Large intestine (tissue), 3 donors: ENCODE results near the gene SMYD3. TPM values are rescaled to one million over a fixed set of nuclear protein-coding genes. Genes with fewer than 3 reads are reported as not detected.

Experiments used
- DNase-seq, 2 donors: peaks; one replicate each; pipeline versions ENCODE4 v3.0.0 to v3.0.0-alpha.2; 2013
- H3K27ac ChIP-seq: one replicate; pipeline ENCODE4 v1.5.1; 2013; ENCODE audit warnings: low read length
- H3K27me3 ChIP-seq: 2 replicates; pipeline ENCODE4 v1.6.1; 2013; ENCODE audit warnings: low read length; ENCODE audit not compliant: control insufficient read depth, insufficient read depth
- H3K36me3 ChIP-seq: 2 replicates; pipeline ENCODE4 v1.6.1; 2013; ENCODE audit warnings: low read length; ENCODE audit not compliant: control insufficient read depth, insufficient read depth
- H3K4me1 ChIP-seq: one replicate; pipeline ENCODE4 v1.6.1; 2013; ENCODE audit warnings: low read length; ENCODE audit not compliant: control insufficient read depth, insufficient read depth
- H3K4me3 ChIP-seq: one replicate; pipeline ENCODE4 v1.5.1; 2013; ENCODE audit warnings: low read length
- H3K9me3 ChIP-seq: one replicate; pipeline ENCODE4 v1.6.1; 2013; ENCODE audit warnings: mild to moderate bottlenecking, low read depth, low read length, moderate library complexity; ENCODE audit not compliant: control insufficient read depth
- WGBS: methylation state at CpG from one replicate; pipeline ENCODE4 v1.1.5; 2013; ENCODE audit warnings: low lambda C conversion rate; ENCODE audit not compliant: insufficient coverage; 5-methylcytosine and 5-hydroxymethylcytosine counted together
- polyA plus RNA-seq: library from polyadenylated mRNA; unstranded; fragments of 120-200 nt; gene quantifications from one replicate; pipeline ENCODE4 v1.2.1, GENCODE V29; 2013

SMYD3 gene
- polyA plus RNA-seq, 1 donor, result 12.0 TPM

- 83% methylated on average over 1 of the region's 3 CpGs for WGBS
- DNase-seq, result no peak
Observed at GRCh38 chr1:246445503-246445902, 61.6 kb downstream of the SMYD3 start.

GRCh38 chr1:246444617-246445016, 62.5 kb downstream of the SMYD3 start:
- Histone ChIP-seq H3K4me3 (no peak overlapping the region), H3K36me3 (no peaks in the 10 kb centered on the region), H3K27ac (no peak overlapping the region), H3K27me3 (no peaks in the 10 kb centered on the region), H3K4me1 (no peaks in the 10 kb centered on the region), H3K9me3 (no peaks in the 10 kb centered on the region)
- 100% methylated on average over 1 of the region's 3 CpGs for WGBS
- no peak for DNase-seq

More at GRCh38 chr1:246445503-246445902, 61.6 kb downstream of the SMYD3 start:
- no peaks in the 10 kb centered on the region for H3K9me3 ChIP-seq
- no peaks in the 10 kb centered on the region for H3K4me1 ChIP-seq
- H3K4me3 ChIP-seq, result no peak overlapping the region
- H3K36me3 ChIP-seq, result no peaks in the 10 kb centered on the region
- no peak overlapping the region for H3K27ac ChIP-seq
- no peaks in the 10 kb centered on the region for H3K27me3 ChIP-seq

- H3K27me3 ChIP-seq, result no peaks in the 10 kb centered on the region
- no peaks in the 10 kb centered on the region for H3K36me3 ChIP-seq
- no peaks in the 10 kb centered on the region for H3K4me1 ChIP-seq
- no peak overlapping the region for H3K27ac ChIP-seq
- DNase-seq, result no peak
- no peaks in the 10 kb centered on the region for H3K9me3 ChIP-seq
- no peak overlapping the region for H3K4me3 ChIP-seq
- WGBS, result 79% methylated on average over 2 of the region's 3 CpGs
Observed at GRCh38 chr1:246437961-246438360, 69.1 kb downstream of the SMYD3 start.

GRCh38 chr1:246435421-246436041, 71.5 kb downstream of the SMYD3 start:
- Histone ChIP-seq H3K9me3 (no peaks in the 10 kb centered on the region), H3K27me3 (no peaks in the 10 kb centered on the region), H3K4me3 (no peak overlapping the region), H3K27ac (no peak overlapping the region), H3K36me3 (no peaks in the 10 kb centered on the region), H3K4me1 (no peaks in the 10 kb centered on the region)
- DNase-seq, result no peak
- 56% methylated on average over 2 of the region's 6 CpGs for WGBS

GRCh38 chr1:246434335-246434734, 72.7 kb downstream of the SMYD3 start:
- no peak overlapping the region for H3K4me3 ChIP-seq
- H3K9me3 ChIP-seq, result no peaks in the 10 kb centered on the region
- no peaks in the 10 kb centered on the region for H3K36me3 ChIP-seq
- H3K27me3 ChIP-seq, result no peaks in the 10 kb centered on the region
- WGBS, result no CpG with 5 or more reads among the region's 5 CpGs
- no peak for DNase-seq
- H3K4me1 ChIP-seq, result no peaks in the 10 kb centered on the region
- no peak overlapping the region for H3K27ac ChIP-seq

GRCh38 chr1:246428542-246429308, 78.4 kb downstream of the SMYD3 start:
- H3K9me3 ChIP-seq, result no peaks in the 10 kb centered on the region
- no CpG with 5 or more reads among the region's 9 CpGs for WGBS

GRCh38 chr1:246427611-246428010, 79.5 kb downstream of the SMYD3 start:
- no peak for DNase-seq
- Histone ChIP-seq H3K27me3 (no peaks in the 10 kb centered on the region), H3K36me3 (no peaks in the 10 kb centered on the region), H3K4me3 (no peak overlapping the region), H3K27ac (no peak overlapping the region), H3K9me3 (no peaks in the 10 kb centered on the region), H3K4me1 (peaks cover 9% of the 10 kb centered on the region)
- 100% methylated on average over 1 of the region's 3 CpGs for WGBS

More at GRCh38 chr1:246428542-246429308, 78.4 kb downstream of the SMYD3 start:
- no peaks in the 10 kb centered on the region for H3K36me3 ChIP-seq
- peaks cover 9% of the 10 kb centered on the region for H3K4me1 ChIP-seq
- DNase-seq, result peak in 1 of 2 donors; percentile 10
- no peak overlapping the region for H3K27ac ChIP-seq
- no peak overlapping the region for H3K4me3 ChIP-seq
- H3K27me3 ChIP-seq, result no peaks in the 10 kb centered on the region

GRCh38 chr1:246425895-246426294, 81.2 kb downstream of the SMYD3 start:
- WGBS, result 61% methylated on average over 3 of the region's 3 CpGs
- H3K27ac ChIP-seq, result peak overlapping the region; percentile 43
- peaks cover 9% of the 10 kb centered on the region for H3K4me1 ChIP-seq

GRCh38 chr1:246425139-246425794, 81.8 kb downstream of the SMYD3 start:
- no peak for DNase-seq
- no peaks in the 10 kb centered on the region for H3K9me3 ChIP-seq
- peak overlapping the region; percentile 43 for H3K27ac ChIP-seq
- 86% methylated on average over 1 of the region's 7 CpGs for WGBS
- H3K4me1 ChIP-seq, result peaks cover 9% of the 10 kb centered on the region
- H3K4me3 ChIP-seq, result no peak overlapping the region
- H3K27me3 ChIP-seq, result no peaks in the 10 kb centered on the region
- H3K36me3 ChIP-seq, result no peaks in the 10 kb centered on the region

More at GRCh38 chr1:246425895-246426294, 81.2 kb downstream of the SMYD3 start:
- H3K36me3 ChIP-seq, result no peaks in the 10 kb centered on the region
- H3K4me3 ChIP-seq, result no peak overlapping the region
- H3K9me3 ChIP-seq, result no peaks in the 10 kb centered on the region
- peak in 1 of 2 donors; percentile 38 for DNase-seq
- no peaks in the 10 kb centered on the region for H3K27me3 ChIP-seq

- Histone ChIP-seq H3K27ac (no peak overlapping the region), H3K36me3 (peaks cover 3% of the 10 kb centered on the region), H3K4me3 (no peak overlapping the region), H3K4me1 (peaks cover 4% of the 10 kb centered on the region), H3K9me3 (peaks cover 6% of the 10 kb centered on the region), H3K27me3 (no peaks in the 10 kb centered on the region)
- no peak for DNase-seq
- 100% methylated on average over 1 of the region's 3 CpGs for WGBS
Observed at GRCh38 chr1:246420300-246420699, 86.8 kb downstream of the SMYD3 start.
